Limb (tissue), 2 donors: ENCODE results near the gene ERGIC2.
A peak's percentile ranks its signal among the peaks of the same experiment; 100 is the strongest.
"Not testable (repeated sequence)": the region's sequence is repeated elsewhere in the genome, so short reads cannot be mapped to it uniquely, and the experiment has no call there.

Source experiments
- DNase-seq, 2 donors: peaks; one replicate each; pipeline ENCODE4 v3.0.0-alpha.2; 2016; ENCODE audit errors: extremely low spot score in 2 of 2

Gene ERGIC2, protein sequence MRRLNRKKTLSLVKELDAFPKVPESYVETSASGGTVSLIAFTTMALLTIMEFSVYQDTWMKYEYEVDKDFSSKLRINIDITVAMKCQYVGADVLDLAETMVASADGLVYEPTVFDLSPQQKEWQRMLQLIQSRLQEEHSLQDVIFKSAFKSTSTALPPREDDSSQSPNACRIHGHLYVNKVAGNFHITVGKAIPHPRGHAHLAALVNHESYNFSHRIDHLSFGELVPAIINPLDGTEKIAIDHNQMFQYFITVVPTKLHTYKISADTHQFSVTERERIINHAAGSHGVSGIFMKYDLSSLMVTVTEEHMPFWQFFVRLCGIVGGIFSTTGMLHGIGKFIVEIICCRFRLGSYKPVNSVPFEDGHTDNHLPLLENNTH

DNA sequence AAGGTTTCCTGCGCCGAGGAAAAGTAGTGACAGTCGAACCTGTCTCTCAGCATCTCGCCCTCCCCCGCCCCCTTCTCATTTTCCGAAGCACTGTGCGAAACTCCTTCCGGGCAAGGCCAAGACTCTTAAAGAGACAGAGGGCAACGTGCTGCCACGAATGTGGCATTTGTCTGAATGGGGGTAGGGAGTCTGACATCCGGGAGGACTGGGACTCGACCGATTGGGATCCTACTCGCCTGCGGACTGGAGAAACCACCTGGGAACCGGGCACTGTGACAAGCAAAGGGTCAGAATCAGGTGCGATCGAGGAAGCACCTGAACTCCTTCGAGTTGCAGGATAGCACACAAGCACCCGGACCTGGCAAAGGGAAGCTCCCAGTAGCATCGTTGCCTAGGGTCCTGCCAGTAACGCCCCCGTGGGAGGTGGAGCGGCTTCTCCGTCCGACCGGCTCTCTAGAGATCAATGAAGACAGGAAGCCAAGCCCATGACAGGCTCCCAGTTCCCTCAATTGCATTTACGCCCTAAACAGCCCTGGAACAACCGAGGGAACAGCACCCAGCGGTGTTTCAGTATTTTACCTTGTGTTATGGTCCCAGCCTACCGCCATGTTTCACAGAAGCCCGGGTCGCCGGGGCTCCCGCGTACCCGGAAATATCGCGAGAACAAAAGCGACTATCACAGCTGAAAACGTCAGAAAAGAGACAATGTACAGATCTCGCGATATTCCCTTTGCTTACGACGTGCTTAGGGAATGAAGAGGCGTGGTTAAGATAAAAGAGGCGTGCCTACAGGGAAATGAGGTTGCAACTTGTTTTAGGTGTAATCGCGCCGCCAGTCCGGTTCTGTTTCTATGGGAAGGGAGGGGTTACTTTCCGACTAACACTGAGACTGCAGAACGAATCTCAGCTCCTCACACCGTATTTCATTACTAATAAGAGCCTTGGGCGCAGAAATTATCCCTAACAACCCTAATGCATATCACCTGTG, at the start of gene ERGIC2:
Gene ERGIC2, minus strand, starts transcription at position 637 of the 988 bp plus-strand sequence. CDS start 9,539 bp downstream, outside the sequence.
- peak; percentile 93 to 99 for DNase-seq

DNA sequence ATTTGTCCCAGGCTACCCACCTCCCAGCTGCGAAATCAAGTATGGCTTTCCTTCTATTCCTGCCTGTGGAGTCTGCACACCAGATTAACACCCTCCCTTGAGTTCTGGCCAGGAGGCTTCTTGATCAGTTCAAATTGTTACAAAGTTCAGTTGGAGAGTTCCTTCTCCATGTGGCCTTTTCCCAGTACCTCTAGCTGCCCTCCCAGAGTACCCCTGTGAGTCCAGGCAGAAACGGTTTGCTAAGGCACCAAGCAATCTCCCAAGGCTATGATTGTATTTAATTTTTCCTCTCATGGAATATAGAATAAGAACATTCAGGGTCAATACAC, 49.7 kb upstream of the ERGIC2 start:
- DNase-seq = no peak

DNA sequence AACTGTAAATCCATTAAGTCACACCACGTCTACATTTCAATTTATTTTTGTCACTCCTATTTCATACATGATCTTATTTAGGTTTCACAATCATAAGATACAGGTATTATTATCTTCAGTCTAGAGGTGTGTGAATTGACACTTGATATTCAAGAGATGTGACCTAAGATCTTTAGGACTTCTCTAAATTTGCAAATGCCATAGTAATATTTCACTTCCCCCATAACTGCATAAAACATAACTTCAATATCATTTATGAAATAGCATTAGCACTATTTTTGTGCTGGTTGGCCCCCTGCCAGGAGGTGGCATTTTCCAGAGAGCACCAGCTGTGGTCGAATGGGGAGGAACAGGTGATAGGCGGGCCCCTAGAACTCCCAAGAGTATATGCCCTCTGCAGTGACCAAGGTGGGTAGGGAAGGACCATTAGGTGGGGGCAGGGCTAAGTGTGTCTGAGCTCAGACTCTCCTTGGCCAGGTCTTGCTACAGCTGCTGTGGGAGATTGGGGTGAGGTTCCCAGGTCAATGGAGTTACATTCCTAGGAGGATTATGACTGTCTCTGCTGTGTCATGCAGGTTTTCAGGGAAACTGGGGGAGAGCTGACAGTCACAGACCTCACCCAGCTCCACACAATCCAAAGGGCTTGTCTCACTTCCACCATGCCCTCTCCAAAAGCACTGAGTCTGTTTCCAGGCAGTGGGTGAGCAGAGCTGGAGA, 49.2 kb upstream of the ERGIC2 start:
- DNase-seq = no peak

DNA sequence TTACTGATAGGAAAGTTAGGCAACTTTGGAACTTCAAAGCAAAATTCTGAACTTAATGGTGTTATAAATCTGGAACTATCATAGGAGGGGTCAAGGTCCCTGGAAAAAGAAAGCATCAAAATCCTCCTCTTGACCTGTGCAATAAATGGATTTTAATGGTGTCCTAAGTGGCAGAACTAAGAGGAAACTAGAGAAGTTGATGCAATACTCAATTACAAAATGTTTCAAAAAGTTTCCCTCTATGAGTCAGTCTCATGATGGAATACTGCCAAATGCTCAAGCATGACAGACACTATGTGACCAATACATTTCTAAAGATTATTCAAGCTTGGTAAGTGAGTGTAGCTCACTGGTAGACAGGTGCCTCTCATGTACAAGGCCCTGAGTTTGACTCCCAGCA, 47.7 kb upstream of the ERGIC2 start:
- DNase-seq = no peak

DNA sequence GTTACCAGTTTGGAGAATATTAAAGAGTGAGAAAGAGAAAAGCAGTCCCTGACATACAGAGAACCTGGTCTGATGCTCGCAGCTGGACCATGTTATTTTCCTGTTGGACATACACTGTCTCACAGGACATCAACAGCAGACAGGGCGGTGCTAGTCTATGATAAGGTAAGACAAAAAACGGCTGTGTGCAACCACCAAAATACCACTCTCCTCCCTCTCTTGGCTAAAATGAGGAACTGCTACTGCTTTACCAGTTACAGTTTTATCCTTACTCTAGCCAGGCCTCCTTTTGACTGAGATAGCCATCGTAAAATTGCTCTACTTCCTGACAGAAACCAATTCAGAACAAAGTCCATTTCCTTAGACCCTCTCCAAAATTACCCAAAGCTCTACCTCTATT, 47.0 kb upstream of the ERGIC2 start:
- DNase-seq = no peak

DNA sequence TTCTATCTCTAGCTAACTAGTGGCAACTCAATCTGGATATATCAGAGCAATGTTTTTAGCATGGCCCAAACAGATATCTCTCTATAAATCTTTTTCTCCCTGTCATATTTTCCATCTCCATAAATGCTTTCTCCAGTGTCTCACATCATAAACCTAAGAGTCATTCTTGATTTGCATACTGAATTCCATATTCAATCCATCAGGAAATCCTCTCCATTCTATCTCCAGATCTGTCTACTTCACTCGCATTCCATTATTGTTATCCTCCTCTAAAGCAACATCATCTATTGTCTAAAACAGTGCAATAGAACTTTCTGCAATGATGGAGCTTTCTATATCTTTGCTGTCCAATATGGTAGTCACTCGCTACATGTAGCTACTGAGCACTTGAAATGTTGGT, 45.5 kb upstream of the ERGIC2 start:
- no peak for DNase-seq

GRCh38 chr12:29425722-29426121, 44.8 kb upstream of the ERGIC2 start:
- DNase-seq = no peak

GRCh38 chr12:29416748-29417147, 35.8 kb upstream of the ERGIC2 start:
- DNase-seq = no peak

DNA sequence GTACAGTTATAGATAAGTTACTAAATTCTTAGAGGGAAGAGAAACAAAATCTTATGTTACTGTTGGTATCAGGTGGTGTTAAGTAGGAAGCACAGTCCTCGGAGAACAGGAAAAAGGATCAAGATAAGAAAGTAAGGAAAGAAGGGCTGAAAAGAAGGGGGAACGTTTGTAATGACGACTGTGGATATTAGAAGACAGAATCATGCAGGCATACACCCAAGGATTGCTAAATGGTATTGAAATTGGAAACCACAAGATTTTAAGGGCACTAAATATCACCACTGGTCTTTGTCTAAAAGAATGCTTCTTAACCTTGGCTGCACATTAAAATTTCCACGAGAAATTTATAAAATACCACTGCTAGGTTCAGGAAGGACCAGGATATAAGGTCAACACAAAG, 34.1 kb upstream of the ERGIC2 start:
- DNase-seq = no peak

- no peak for DNase-seq
These were observed 33.4 kb upstream of the ERGIC2 start for GRCh38 chr12:29414368-29414767.

GRCh38 chr12:29405561-29405960, 24.6 kb upstream of the ERGIC2 start:
- DNase-seq = no peak

GRCh38 chr12:29403991-29404390, 23.0 kb upstream of the ERGIC2 start:
- DNase-seq = no peak

GRCh38 chr12:29402437-29402836, 21.5 kb upstream of the ERGIC2 start:
- no peak for DNase-seq

- no peak for DNase-seq
These were observed 17.5 kb upstream of the ERGIC2 start for GRCh38 chr12:29398495-29398894.

DNA sequence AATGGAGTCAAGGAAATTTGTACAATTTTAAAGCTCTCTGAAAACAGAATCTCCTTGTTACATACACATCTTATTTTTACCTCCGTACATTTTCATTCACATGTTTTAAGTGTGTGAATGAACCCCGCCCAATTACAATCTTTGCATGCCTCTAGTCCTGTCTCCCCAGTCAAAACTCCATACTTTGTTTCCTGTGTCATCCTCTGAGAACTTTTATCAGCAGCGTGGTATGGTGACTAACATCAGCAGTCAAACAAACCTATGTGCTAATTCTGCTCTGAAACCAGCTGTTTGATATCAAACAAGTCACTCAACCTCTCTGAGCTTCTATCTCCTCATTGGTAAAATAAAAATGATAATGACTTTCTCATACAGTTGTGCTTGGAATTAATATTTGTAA, 15.8 kb upstream of the ERGIC2 start:
- no peak for DNase-seq

- DNase-seq = no peak
These were observed 14.4 kb upstream of the ERGIC2 start for GRCh38 chr12:29395356-29395755.

- not testable (repeated sequence) for DNase-seq
These were observed 9.4 kb upstream of the ERGIC2 start for GRCh38 chr12:29390419-29390818.

GRCh38 chr12:29389295-29389919, 8.4 kb upstream of the ERGIC2 start:
- DNase-seq = no peak

DNA sequence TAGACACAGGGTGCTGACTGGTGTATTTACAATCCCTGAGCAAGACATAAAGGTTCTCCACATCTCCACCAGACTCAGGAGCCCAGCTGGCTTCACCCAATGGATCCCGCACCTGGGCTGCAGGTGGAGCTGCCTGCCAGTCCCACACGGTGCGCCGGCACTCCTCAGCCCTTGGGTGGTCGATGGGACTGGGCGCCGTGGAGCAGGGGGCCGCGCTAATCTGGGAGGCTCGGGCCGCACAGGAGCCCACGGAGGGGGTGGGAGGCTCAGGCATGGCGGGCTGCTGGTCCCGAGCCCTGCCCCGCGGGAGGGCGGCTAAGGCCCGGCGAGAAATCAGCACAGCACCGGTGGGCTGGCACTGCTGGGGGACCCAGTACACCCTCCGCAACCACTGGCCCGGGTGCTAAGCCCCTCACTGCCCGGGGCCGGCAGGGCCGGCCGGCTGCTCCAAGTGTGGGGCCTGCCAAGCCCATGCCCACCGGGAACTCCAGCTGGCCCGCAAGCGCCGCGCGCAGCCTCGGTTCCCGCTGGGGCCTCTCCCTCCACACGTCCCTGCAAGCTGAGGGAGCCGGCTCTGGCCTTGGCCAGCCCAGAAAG, 5.2 kb upstream of the ERGIC2 start:
- not testable (repeated sequence) for DNase-seq

DNA sequence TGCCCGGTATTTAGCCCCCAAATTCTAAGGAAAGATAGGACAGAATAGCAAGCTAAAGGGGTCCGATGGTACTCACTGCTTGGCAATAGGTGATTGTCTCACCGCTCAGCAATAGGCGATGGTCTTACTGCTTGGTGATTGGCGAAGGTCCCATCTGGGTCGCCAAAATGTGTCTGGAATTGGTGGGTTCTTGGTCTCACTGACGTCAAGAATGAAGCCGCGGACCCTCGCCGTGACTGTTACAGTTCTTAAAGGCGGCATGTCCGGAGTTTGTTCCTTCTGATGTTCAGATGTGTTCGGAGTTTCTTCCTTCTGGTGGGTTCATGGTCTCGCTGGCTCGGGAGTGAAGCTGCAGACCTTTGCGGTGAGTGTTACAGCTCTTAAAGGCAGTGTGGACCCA, 4.2 kb upstream of the ERGIC2 start:
- DNase-seq = not testable (repeated sequence)

DNA sequence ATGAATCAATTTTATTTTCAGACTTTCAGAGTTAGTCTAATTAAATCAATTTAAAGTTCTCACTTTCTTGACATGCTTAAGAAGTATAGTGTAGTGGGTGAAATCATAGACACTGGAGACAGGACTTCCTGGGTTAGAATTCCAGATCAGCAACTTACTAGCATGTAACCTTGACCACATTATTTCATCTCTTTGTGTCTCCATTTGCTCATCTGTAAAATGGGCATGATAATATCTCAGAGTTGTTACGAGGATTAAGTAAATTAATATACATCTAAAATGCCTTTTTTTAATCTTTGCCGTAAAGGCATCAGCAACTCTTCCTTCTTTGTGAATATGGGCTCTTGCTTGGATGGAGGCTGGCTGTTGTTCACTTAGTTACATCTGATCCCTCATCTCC, 1.3 kb upstream of the ERGIC2 start:
- no peak for DNase-seq
